Stimulated activated CD4-positive, alpha-beta T cell treated with anti-CD3 and anti-CD28 coated beads, Interleukin-15, amount 100 ng/mL, for 1 hour (primary cell): Measurements from ENCODE around the gene WDR73.
"Not testable (repeated sequence)": the region's sequence is repeated elsewhere in the genome, so short reads cannot be mapped to it uniquely, and the experiment has no call there.

Experiments used
- DNase-seq, 2 donors: peaks; one replicate each; pipeline ENCODE4 v3.0.0-alpha.2; 2020; ENCODE audit warnings: low read depth in 1 of 2, low spot score in 1 of 2

WDR73 gene

DNA sequence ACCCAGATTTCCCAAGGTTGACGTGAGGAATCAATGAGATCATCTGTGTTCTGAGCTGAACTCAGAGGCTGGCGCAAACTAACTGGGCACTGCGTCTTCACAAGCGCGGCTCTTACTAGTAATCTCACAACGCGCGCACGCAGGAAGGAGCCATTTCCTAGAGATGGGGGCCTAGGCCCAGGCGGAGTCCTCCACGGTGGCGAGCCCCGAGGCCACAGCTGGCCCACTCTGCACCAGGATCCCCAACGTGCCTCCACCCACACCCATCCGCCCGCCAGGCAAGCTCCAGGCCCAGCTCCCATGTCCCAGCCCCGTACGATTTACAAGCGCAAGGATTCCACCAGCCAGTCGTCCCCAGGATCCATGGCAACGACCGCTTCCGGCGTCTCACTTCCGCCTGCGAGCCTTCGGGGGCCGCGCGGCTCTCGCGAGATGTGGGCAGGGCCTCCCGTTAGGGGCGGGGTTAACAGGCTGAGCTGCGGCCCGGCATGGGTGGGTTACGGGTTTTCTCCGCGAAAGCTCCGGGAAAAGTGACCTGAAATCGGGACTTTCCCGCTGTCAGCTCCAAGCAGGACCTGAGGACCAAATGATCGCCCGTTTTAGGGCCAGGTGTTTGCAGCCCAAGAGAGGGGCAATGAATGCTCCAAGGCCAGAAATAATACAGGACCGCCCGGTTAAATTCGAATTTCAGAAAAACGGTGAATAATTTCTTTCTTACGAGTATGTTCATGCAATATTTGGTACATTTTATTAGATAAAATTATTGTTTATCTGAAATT is at the start of gene WDR73:
WDR73 (minus strand) TSS at position 374 of the 779 bp plus-strand sequence; CDS start at position 365, 9 bp downstream.
- peak; percentile 92 to 97 for DNase-seq

DNA sequence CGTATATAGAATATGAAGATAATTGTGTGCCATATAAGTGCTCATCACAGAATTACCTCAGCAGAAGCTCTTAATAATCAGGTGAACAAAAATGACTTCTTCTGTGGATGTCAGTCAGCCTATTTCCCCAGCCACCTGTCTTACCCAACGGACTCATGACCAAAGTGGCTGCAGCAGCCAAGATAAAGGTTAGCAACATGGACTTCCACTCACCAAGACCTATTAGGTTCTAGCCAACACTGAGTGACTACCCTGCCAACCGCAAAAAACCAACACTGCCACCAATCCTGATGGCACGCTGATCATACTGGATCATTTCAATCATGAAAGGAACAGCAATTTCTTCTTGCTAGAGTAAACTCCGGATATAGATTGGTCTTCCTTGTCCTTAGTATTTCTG is 49.7 kb upstream of the WDR73 start:
- no peak for DNase-seq

DNA sequence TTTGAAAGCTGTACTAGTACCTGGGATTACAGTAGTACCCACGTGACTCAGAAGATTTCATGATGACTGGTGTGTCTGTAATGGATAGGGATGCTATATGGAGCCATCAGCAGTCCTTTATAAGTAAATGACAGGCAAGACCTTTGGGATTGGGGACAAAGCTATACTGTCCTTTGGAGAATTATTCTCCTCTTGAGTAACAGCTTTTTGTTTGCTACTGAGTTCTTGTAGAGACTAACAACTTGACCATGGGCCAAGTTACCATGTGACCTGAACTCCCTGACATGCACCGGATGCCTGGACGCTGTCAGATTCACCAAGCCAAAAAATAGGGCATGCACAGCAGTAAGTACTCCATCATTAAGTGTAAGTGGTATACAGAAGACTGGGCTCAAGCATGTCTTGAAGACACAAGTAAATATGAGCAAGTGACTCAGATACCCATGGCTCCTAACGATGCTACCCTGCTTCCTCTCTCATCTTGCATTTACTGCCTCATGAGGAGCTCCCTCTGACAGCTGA is 48.9 kb upstream of the WDR73 start:
- no peak for DNase-seq

DNA sequence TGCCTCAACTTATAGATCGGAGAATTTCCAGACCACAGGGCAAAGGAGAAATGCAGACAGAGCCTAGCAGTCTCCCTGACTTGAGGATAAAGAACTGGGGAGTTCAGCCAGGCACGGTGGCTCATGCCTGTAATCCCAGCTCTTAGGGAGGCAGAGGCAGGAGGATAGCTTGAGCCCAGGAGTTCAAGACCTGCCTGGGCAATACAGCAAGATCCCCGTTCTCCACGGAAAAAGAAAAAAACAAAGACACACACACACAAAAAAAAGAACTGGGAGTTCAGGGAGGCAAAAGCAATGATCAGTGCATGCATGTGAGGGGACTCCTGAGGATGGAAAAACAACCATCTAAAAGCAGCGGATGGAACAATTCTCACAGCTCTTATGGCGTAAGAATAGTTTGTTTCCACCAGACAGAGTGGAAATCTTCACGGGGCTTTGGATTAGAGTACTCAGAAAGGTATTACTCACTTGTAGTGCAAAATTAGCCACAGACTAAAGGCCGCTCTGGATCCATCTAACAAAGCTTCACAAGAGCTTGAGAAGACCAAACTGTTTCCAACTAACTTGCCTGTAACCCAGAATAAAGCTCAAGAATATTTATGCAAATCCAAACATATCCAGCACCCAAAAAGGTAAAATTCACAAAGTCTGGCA is 45.6 kb upstream of the WDR73 start:
- no peak for DNase-seq

DNA sequence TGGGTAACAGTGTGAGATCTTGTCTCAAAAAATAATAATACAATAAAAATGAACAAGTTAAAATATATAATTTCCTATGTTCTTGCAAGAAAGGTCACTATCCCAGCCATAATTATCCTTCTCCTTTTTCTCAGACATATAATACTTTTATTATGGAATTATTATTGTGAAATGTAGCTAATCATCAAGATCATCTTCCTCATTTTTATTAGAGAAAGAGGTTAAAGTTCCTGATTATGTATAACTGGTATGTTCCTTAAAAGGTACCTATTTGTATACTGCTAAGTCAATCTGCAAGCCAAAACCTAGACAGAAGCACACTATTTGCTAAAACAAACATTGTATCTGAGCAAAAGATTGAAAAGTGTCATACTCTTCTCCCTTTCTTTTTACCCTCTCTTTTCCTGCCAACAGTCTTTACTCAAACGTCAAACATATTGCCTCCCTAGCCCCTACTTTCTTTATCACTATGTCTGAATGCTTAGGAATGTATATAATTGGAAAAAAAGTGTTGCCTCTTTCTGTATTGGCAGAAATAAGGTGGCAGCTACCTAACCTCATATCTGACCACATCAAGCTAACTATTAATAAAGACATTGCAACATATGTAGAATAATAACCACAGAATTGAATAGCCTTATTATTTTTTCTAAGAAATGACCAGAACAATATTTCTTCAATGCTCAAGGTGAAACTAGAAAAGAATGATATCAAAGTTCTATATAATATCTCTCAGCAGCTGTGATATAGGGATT is 43.3 kb upstream of the WDR73 start:
- DNase-seq, result no peak

DNA sequence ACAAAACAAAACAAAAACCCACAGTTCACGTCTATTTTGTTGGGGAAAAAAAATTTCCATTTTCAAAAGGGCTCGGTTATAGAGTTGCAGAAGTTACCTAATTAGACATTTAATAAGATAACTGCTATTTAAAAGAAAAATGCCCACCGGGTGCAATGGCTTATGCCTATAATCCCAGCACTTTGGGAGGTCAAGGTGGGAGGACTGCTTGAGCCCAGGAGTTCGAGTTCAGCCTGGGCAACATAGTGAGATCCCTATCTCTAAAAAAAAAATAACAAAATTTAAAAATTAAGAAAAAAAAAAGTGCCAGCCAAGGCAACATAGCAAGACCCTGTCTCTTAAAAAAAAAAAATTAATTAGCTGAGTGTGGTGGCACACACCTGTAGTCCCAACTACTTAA is 42.7 kb upstream of the WDR73 start:
- no peak for DNase-seq

DNA sequence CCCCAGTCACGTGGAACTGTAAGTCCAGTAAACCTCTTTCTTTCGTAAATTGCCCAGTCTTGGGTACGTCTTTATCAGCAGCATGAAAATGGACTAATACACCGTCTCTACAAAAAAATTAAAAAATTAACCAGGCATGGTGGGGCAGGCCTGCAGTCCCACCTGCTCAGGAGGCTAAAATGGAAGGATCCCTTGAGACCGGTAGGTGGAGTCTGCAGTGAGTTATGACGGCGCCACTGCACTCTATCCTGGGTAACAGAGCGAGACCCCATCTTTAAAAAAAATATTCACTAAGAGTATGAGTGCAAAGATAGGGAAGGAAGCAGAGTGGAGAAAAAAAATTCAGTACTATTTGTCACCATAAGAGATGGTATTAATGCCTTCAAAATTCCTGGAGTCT is 36.3 kb upstream of the WDR73 start:
- DNase-seq, result no peak

DNA sequence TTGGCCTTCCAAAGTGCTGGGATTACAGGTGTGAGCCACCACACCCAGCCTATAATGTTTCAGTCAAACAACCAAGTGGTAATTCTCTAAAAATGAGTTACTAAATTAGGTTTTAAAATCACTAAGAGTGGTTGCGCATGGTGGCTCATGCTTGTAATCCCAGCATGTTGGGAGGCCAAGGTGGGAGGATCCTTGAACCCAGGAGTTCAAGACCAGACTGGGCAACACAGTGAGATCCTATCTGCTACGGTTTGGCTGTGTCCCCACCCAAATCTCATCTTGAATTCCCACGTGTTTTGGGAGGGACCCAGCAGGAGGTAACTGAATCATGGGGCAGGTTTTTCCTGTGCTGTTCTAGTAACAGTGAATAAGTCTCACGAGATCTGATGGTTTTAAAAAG is 35.8 kb upstream of the WDR73 start:
- DNase-seq, result no peak

DNA sequence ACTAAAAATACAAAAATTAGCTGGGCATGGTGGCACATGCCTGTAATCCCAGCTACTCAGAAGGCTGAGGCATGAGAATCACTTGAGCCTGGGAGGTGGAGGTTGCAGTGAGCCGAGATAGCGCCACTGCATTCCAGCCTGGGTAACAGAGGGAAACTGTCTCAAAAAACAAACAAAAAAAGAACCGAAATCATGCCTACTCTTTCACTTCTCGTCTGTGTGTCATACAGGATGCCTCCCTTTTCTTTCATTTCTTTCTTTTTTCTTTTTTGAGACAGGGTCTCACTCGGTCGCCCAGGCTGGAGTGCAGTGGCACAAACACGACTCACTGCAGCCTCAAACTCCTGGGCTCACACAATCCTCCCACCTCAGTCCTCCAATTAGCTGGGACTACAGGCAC is 32.4 kb upstream of the WDR73 start:
- not testable (repeated sequence) for DNase-seq

DNA sequence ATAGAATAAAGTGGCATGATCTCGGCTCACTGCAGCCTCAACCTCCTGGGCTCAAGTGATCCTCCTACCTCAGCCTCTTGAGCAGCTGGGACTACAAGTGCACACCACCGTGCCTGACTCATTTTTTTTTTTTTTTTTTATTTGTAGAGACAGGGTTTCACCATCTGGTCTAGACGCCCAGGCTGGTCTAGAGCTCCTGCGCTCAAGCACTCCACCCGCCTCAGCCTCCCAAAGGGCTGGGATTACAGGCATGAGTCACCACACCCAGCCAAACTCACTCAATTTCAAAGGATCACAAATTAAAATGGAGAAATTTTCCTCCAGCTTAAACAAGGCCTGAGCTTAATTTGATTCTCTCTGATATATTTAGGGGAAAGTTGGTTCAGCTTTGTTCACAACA is 31.2 kb upstream of the WDR73 start:
- DNase-seq, result no peak

DNA sequence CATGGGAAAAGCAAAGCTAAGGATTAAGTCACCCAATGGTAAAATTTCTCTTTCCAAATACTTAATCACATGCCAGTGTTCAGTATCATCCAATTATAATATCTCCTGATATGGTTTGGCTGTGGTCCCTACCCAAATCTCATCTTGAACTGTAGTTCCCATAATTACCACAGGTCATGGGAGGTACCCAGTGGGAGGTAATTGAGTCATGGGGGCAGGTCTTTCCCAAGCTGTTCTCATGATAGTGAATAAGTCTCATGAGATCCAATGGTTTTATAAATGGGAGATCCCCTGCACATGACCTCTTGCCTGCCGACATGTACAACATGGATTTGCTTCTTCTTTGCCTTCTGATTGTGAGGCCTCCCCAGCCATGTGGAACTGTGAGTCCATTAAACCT is 30.0 kb upstream of the WDR73 start:
- DNase-seq, result no peak

DNA sequence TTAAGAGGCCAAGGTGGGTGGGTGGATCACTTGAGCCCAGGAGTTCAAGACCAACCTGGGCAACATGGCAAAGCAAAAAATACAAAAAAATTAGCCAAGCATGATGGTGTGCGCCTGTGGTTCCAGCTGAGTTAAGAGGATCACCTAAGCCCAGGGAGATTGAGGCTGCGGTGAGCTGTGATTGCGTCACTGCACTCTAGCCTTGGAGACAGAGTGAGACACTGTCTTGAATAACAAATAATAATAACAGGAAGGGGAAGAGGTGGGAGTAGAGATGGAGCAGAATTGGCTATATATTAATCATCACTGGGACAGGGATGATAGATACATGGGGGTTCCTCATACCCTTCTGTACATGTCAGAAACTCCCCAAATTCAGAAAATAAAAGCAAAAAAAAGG is 27.7 kb upstream of the WDR73 start:
- DNase-seq, result no peak

DNA sequence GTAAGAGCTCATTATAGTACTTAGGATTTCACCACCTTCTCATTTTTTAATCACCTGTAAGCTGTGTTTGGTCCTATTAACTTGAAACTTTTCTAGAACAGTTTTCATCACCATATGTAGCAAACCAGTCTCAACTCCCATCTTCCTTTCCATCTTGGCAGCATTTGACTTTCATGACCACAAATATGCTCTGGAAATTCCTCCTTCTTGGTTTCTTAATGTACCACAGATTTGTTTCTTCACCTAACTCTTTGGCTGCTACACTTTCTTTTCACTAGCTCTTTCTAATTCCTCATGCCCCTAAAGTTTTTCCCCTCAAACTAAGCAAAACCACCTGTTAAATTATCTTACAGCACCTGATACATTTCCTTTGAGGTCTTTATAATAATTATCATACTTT is 17.1 kb upstream of the WDR73 start:
- DNase-seq, result no peak

DNA sequence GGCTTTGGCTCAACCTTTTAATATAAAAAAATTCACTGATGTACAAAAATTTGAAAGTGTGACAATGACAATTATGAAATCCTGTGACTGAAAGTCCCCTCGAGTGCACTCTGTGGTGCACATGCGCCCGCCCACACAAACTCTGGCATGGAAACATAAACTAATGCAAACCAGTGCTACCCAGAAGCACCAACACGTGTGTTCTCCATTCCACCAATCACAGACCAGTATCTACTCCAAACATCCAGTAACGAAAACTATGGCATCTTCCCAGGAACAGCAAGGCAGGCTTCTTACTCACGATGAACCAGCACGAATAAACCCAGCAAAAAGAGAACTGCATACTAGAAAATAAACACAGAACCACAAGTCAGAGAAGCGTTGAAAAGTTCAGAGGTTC is 15.6 kb upstream of the WDR73 start:
- no peak for DNase-seq

DNA sequence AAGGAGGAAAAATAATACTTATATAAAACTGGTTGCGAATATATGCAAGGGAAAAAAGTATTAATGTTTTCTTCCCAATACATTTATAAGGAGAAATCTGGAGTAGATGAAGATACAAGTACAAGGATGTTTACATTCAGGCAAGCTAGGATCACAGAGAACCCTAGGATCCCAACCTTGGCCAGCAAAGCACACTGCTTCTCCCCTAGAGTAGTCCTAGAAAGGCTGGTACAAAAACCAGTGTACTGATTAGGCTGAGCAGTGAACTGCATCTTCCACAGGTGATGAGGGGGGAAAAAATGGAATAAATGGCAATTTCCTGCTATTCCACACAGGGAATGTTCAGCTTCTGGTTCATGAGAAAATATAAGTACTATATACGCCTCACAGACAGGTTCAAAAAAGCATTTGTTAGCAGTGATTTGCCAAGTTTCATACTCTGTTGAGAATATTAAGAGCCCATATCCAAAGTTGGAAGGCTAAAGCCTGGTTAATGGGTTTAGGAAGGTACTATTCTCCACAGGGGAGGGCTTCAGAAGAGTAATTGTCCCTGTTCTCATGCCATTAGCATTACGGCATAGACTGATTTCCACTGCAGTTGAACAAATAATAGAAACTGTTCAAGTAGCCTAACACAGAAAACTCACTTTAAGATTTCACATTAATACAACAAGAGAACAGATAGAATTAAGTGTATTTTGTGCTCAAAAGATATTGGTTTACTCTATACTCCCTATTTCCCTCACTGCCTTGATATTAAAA is 14.3 kb upstream of the WDR73 start:
- no peak for DNase-seq

DNA sequence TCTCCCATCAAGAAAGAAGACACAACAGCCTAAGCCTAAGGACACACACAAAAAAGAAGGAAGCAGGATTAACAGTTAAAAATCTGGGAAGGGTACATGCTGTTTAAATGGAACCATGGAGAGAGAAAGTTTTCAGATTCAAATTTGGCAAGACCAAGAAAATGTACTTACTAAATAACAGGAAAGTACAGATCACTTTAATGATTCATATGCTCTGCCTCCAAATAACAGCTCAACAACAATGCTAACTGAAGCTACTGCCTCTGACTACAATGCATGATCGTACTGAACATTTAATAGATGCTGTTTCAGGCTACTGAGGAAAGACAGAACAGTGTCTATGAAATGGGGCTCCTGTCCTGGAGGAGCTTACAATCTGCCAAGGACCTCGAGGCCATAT is 12.3 kb upstream of the WDR73 start:
- DNase-seq, result no peak

DNA sequence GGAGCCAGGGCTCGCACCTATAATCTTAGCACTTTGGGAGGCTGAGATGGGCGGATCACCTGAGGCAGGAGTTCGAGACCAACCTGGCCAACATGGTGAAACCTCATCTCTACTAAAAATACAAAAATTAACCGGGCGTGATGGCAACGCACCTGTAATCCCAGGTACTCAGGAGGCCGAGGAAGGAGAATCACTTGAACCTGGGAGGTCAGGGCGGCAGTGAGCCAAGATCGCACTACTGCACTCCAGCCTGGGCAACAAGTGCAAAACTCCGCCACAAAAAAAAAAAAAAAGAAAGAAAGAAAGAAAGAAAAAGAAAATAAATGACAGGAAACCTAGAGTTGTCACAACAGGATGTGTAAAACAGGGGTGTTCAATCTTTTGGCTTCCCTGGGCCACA is 6.9 kb upstream of the WDR73 start:
- DNase-seq, result no peak

DNA sequence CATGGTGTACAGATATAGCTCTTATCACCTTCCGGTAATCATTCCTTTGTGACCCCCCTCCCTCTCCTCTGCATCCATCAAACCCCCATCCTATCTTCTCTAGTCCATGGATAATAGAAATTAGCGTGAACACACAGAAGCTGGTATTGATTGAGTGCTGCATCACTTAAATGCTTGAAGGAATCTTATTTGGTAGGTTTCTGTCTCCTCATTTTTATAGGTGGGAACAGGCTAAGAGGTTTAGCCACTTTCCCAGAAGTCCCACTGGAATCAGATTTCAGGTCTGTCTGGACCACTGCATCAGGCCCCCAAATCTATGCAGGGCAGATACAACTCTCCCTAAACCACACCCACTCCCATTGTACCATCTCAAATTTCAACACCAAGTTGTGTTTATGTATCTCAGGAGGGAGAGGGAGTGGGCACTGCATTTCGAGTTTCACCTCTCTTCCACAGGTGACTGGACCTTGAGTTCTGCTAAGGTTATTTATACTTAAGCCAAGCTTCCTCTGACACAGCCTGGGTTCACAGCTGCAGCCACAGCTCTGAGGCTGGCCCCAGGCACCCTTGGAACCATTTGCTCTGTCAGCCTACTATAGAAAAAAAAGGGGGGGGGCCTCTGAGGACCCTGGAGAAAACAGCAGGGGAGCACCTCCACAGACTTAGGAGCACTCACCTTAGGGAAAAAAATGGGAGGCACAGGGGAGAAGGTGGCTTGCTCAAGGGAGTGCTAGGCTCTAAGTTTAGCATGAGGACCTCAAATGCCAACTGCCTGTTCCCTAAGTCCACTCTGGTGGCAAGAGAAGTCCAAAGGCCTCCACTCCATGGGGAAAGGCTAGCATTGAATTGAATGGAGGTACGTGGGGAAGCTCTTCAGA is 6.1 kb upstream of the WDR73 start:
- DNase-seq, result no peak

DNA sequence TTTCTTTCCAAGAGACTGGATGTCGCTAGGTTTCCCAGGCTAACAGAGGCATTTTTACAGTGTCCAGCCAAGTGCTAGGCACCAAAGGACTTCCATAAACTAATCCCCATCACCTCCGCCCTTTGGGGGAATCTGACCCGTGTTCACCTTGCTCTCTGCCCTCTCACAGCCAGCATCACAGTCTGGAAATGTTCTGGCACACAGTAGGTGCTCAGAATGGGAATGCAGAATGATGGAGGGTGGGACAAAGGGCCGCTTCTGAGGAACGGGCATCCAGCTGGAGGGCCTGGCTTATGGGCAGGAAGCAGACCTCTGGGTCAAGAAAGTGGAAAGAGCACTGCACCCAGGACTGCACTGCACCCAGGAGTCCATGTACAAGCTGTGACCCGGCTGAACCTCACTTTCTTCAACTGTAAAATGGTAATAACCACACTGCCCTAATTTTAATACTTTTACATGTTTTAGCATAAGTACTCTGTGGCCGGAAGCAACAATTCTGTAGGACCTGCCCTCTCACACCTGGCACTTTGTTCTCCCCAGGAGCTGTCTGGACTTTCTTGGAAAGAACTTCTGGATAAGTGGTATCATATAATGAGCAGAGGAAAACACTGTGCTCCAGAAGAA is 4.8 kb upstream of the WDR73 start:
- DNase-seq, result no peak
